OCI-LY1 (cell line): ENCODE measurements around the gene TNFRSF17.

Source experiments
- EZH2 ChIP-seq: fragments of 200-600 bp; sonication (generic), shearing (Covaris generic); IDR thresholded peaks from 2 replicates; pipeline ENCODE4 v1.8.0; 2017; ENCODE audit warnings: borderline replicate concordance, mixed run types, mild to moderate bottlenecking, antibody characterized with exemption, low read length, moderate library complexity, mixed read lengths
- TF ChIP-seq, protein P1 (sequence below): fragments of 200-600 bp; sonication (generic), shearing (Covaris generic); IDR thresholded peaks from 2 replicates; pipeline ENCODE4 v1.5.1; 2017; ENCODE audit warnings: mild to moderate bottlenecking, antibody characterized with exemption, low read length, moderate library complexity, mixed read lengths

GRCh38 chr16:11916524-11917285 is 48.3 kb upstream of the TNFRSF17 start:
- TF ChIP-seq EZH2 = no peak
- TF ChIP-seq, protein P1, sequence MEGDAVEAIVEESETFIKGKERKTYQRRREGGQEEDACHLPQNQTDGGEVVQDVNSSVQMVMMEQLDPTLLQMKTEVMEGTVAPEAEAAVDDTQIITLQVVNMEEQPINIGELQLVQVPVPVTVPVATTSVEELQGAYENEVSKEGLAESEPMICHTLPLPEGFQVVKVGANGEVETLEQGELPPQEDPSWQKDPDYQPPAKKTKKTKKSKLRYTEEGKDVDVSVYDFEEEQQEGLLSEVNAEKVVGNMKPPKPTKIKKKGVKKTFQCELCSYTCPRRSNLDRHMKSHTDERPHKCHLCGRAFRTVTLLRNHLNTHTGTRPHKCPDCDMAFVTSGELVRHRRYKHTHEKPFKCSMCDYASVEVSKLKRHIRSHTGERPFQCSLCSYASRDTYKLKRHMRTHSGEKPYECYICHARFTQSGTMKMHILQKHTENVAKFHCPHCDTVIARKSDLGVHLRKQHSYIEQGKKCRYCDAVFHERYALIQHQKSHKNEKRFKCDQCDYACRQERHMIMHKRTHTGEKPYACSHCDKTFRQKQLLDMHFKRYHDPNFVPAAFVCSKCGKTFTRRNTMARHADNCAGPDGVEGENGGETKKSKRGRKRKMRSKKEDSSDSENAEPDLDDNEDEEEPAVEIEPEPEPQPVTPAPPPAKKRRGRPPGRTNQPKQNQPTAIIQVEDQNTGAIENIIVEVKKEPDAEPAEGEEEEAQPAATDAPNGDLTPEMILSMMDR = no peak; the same call in 1 of the 2 replicates
